WTC11 (cell line): ENCODE data around the gene PHAF1. TPM values are rescaled to one million over a fixed set of nuclear protein-coding genes. Genes with fewer than 3 reads are reported as not detected.

Experiments used
- ATF6 ChIP-seq: sonication (generic); formaldehyde crosslinking; IDR thresholded peaks from 2 replicates; pipeline ENCODE4 v1.8.1; 2023; ENCODE audit warnings: mild to moderate bottlenecking, missing genetic modification reagents
- CREM ChIP-seq: sonication (generic); formaldehyde crosslinking; IDR thresholded peaks from 2 replicates; pipeline ENCODE4 v1.8.1; 2022; ENCODE audit warnings: mild to moderate bottlenecking, missing genetic modification reagents, moderate library complexity
- ETV6 ChIP-seq: sonication (generic); formaldehyde crosslinking; IDR thresholded peaks from 2 replicates; pipeline ENCODE4 v1.8.1; 2022; ENCODE audit warnings: mild to moderate bottlenecking, missing genetic modification reagents
- FOXK1 ChIP-seq: sonication (generic); formaldehyde crosslinking; IDR thresholded peaks from 2 replicates; pipeline ENCODE4 v1.8.0; 2022; ENCODE audit warnings: mild to moderate bottlenecking, moderate library complexity, missing genetic modification reagents
- FOXP4 ChIP-seq: sonication (generic); formaldehyde crosslinking; IDR thresholded peaks from 2 replicates; pipeline ENCODE4 v1.8.0; 2022; ENCODE audit warnings: mild to moderate bottlenecking, missing genetic modification reagents
- GABPB1 ChIP-seq: sonication (generic); formaldehyde crosslinking; IDR thresholded peaks from 2 replicates; pipeline ENCODE4 v1.8.1; 2023; ENCODE audit warnings: mild to moderate bottlenecking, missing genetic modification reagents
- GRHL2 ChIP-seq: fragments of 250-450 bp; sonication (Bioruptor Pico); IDR thresholded peaks from 2 replicates; pipeline ENCODE4 v1.8.0; 2022; ENCODE audit warnings: mild to moderate bottlenecking, moderate library complexity; ENCODE audit not compliant: insufficient replicate concordance, severe bottlenecking
- HMGA2 ChIP-seq: fragments of 250-450 bp; sonication (Bioruptor Pico); IDR thresholded peaks from 2 replicates; pipeline ENCODE4 v1.4.0; 2021; ENCODE audit warnings: mild to moderate bottlenecking, moderate library complexity
- JAZF1 ChIP-seq: fragments of 250-450 bp; sonication (Bioruptor Pico); IDR thresholded peaks from 2 replicates; pipeline ENCODE4 v1.9.0; 2021; ENCODE audit warnings: moderate library complexity, mild to moderate bottlenecking, inconsistent platforms
- KAT7 ChIP-seq: sonication (generic); formaldehyde crosslinking; IDR thresholded peaks from 2 replicates; pipeline ENCODE4 v1.8.1; 2023; ENCODE audit warnings: missing genetic modification reagents, mild to moderate bottlenecking, borderline replicate concordance
- MAX ChIP-seq: sonication (generic); formaldehyde crosslinking; IDR thresholded peaks from 2 replicates; pipeline ENCODE4 v1.8.0; 2022; ENCODE audit warnings: mild to moderate bottlenecking, missing genetic modification reagents
- MLX ChIP-seq: sonication (generic); formaldehyde crosslinking; IDR thresholded peaks from 2 replicates; pipeline ENCODE4 v1.8.1; 2023; ENCODE audit warnings: mild to moderate bottlenecking, missing genetic modification reagents, moderate library complexity
- MXD4 ChIP-seq: fragments of 250-450 bp; sonication (Bioruptor Pico); IDR thresholded peaks from 2 replicates; pipeline ENCODE4 v1.8.0; 2021; ENCODE audit warnings: mild to moderate bottlenecking, moderate library complexity, borderline replicate concordance
- NFE2L1 ChIP-seq: sonication (generic); formaldehyde crosslinking; IDR thresholded peaks from 2 replicates; pipeline ENCODE4 v1.8.1; 2023; ENCODE audit warnings: missing genetic modification reagents
- NR1H2 ChIP-seq: sonication (generic); formaldehyde crosslinking; IDR thresholded peaks from 2 replicates; pipeline ENCODE4 v1.9.0; 2021; ENCODE audit warnings: mild to moderate bottlenecking, moderate library complexity, missing genetic modification reagents
- NR3C1 ChIP-seq: sonication (generic); formaldehyde crosslinking; conservative IDR thresholded peaks from 2 replicates; pipeline ENCODE4 v1.8.1; 2023; ENCODE audit warnings: low read depth, mild to moderate bottlenecking, missing genetic modification reagents
- SMAD3 ChIP-seq: sonication (generic); formaldehyde crosslinking; IDR thresholded peaks from 2 replicates; pipeline ENCODE4 v1.8.0; 2022; ENCODE audit warnings: missing genetic modification reagents, mild to moderate bottlenecking, borderline replicate concordance
- SOX15 ChIP-seq: fragments of 250-450 bp; sonication (Bioruptor Pico); IDR thresholded peaks from 2 replicates; pipeline ENCODE4 v1.9.0; 2021; ENCODE audit warnings: mild to moderate bottlenecking
- STAT6 ChIP-seq: sonication (generic); formaldehyde crosslinking; conservative IDR thresholded peaks from 2 replicates; pipeline ENCODE4 v1.8.1; 2023; ENCODE audit warnings: mild to moderate bottlenecking, low read depth, missing genetic modification reagents, moderate library complexity
- ZNF281 ChIP-seq: sonication (generic); formaldehyde crosslinking; IDR thresholded peaks from 2 replicates; pipeline ENCODE4 v1.8.0; 2023; ENCODE audit warnings: mild to moderate bottlenecking, missing genetic modification reagents
- ZNF317 ChIP-seq: sonication (generic); formaldehyde crosslinking; IDR thresholded peaks from 2 replicates; pipeline ENCODE4 v1.8.1; 2023; ENCODE audit warnings: low read depth, mild to moderate bottlenecking, moderate library complexity, missing genetic modification reagents, borderline replicate concordance
- ZNF512 ChIP-seq: sonication (generic); formaldehyde crosslinking; IDR thresholded peaks from 2 replicates; pipeline ENCODE4 v1.8.1; 2022; ENCODE audit warnings: missing genetic modification reagents, borderline replicate concordance
- ZNF671 ChIP-seq: fragments of 250-450 bp; sonication (Bioruptor Pico); IDR thresholded peaks from 2 replicates; pipeline ENCODE4 v1.8.0; 2021; ENCODE audit warnings: mild to moderate bottlenecking
- total RNA-seq: library from RNA; stranded (reverse); gene quantifications from 3 replicates; pipeline ENCODE4 v1.2.3, GENCODE V29; 2021

The PHAF1 gene
- total RNA-seq, 1 experiment from 2014 or later: 18.8 TPM

- TF ChIP-seq ZNF281 (peak; percentile 20; the same call in 1 of the 2 replicates), ZNF512 (CRISPR knock-in tag) (no peak), HMGA2 (CRISPR knock-in tag) (no peak), ATF6 (CRISPR knock-in tag) (no peak), NR1H2 (CRISPR knock-in tag) (no peak), GABPB1 (CRISPR knock-in tag) (no peak), STAT6 (no peak), ETV6 (peak; percentile 9; the same call in 1 of the 2 replicates), NFE2L1 (CRISPR knock-in tag) (peak; percentile 21; the same call in 1 of the 2 replicates), CREM (CRISPR knock-in tag) (no peak), KAT7 (CRISPR knock-in tag) (no peak), JAZF1 (CRISPR knock-in tag) (no peak), FOXP4 (0 out of 2 replicates have a peak, but pooled peaks have one; percentile 55), FOXK1 (peak; percentile 70), ZNF671 (CRISPR knock-in tag) (no peak), GRHL2 (no peak), MXD4 (CRISPR knock-in tag) (no peak), NR3C1 (CRISPR knock-in tag) (no peak), ZNF317 (CRISPR knock-in tag) (no peak), SOX15 (CRISPR knock-in tag) (no peak), SMAD3 (CRISPR knock-in tag) (no peak), MAX (CRISPR knock-in tag) (peak; percentile 87), MLX (CRISPR knock-in tag) (no peak)
Measured at GRCh38 chr16:67177743-67178699, 68.3 kb downstream of the PHAF1 start (continued).
